Activated CD4-positive, alpha-beta T cell treated with anti-CD3 and anti-CD28 coated beads, Interleukin-2, amount 50 U/mL, for 1 hour (primary cell): ENCODE results near the gene EPHB4.

ENCODE experiments used
- DNase-seq: peaks from one replicate; pipeline ENCODE4 v3.0.0-alpha.2; 2020

EPHB4 gene

DNA sequence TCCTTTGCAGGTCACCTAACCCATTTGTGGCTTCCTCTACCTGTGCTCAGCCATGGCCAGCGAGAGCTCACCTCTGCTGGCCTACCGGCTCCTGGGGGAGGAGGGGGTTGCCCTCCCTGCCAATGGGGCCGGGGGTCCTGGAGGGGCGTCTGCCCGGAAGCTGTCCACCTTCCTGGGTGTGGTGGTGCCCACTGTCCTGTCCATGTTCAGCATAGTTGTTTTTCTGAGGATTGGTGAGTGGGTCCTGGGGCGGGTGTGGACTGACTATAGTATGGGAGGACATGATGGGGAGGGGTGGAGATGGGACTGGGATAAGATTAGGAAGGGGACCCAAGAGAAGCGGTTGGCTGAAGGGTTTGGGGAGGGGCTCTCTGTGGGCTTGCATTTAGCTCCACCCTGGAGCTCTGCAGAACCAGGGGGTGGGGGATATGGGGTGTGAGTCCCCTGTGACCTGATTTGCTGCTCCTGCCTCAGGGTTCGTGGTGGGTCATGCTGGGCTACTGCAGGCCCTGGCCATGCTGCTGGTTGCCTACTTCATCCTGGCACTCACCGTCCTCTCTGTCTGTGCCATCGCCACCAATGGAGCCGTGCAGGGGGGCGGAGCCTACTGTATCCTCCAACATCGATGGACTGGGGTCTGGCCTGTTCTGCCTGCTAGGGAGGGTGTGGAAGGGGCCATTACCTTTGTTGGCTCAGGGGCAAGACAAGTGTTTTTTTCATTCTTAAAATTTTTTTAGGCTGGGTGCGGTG, 27.0 kb upstream of the EPHB4 start:
- no peak for DNase-seq

DNA sequence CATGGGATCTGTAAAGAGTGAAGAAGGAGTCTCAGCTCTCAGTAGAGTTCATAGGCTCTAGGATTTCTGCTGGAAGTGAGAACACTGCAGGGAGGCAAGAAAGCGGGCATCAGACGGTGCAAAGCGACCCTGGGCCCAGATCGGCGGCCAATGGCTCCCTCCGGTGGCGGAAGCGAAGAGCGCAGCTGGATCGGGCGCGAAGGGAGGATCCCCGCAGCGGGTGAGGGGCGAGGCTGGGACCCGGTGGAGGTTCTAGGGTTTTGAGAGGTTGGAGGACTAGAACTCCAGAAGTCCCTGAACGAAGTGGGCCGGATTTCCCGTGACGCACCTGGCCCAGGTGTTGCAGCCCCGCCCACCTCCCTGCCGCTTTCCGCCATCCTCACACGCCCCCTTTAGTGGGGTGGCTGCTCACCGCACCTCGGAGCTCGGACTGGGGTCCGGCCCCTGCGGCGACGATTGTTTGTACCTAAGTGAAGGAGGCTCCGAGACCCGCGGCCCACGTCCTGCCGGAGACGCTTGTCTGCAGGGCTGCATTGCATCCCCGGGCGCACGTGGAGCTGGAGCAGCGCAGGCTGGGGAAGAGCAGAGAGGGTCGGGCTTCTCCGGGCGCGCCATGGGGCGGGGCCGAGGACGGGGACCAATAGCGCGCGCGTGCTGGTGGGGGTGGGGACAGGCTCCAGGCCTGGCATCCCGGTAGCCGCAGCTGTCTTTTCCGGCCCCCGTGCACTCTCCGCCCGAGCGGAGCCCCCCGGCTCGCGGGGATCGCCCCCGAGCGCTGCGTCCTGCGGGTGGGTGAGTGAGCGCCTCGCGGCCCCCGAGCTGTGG, 24.9 kb upstream of the EPHB4 start, which contains the start of gene SLC12A9:
TSS of gene SLC12A9 (plus strand) at position 666 of the 825 bp plus-strand sequence. CDS start 1,485 bp downstream, outside the sequence.
- DNase-seq, result peak; percentile 82

DNA sequence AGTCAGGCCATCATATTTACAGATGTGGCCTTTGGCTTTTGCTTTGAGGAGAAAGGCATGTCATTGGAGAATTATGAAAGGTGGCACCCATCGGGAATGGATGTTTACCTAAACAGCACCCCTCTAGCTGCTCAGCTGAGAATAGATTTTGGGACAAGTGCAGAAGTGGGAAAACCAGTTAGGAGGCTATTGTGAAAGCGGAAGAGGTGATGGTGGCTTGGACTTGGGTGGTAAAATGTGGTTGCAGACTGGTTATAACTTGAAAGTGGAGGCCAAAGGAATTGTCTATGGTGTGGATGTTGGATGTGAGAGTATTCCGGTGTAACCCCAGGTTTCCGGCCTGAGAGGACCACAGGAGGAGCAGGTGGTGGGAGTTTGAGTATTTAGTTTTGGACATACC, 20.0 kb upstream of the EPHB4 start:
- no peak for DNase-seq

- no peak for DNase-seq
Observed at GRCh38 chr7:100840470-100841100, 13.3 kb upstream of the EPHB4 start.

- no peak for DNase-seq
Observed at GRCh38 chr7:100839361-100839760, 12.0 kb upstream of the EPHB4 start.

DNA sequence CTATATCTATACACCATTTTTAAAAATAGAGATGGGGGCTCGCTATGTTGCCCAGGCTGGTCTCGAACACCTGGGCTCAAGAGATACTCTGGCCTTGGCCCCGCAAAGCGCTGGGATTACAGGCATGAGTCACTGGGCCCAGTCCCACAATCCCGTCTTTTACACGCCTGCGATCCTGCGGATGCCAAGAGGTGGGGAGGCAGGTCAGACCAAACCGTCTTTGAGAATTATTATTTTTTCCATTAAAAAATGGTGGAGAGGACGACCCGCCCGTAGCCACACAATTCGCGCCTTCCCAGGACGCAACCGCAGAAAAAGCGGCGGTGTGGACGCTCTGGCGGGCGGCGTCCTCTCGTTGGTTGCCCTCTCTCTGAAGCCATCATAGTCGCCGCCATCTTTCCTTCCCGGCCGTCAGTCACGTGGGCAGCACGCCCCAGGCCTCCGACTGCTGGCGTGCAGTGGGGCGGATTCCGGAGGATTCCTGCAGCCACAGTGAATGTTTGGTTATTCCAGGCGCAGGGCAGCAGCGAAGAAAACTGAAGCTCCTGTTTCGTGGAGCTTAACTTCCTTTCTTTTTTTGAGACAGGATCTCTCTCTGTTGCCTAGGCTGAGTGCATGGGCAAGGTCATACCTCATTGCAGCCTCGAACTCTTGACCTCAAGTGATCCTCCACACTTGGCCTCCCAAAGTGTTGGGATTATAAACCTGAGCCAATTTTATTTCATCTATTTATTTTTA, 9.9 kb upstream of the EPHB4 start:
- DNase-seq, result peak; percentile 73

GRCh38 chr7:100836812-100837098, 9.4 kb upstream of the EPHB4 start:
- no peak for DNase-seq

DNA sequence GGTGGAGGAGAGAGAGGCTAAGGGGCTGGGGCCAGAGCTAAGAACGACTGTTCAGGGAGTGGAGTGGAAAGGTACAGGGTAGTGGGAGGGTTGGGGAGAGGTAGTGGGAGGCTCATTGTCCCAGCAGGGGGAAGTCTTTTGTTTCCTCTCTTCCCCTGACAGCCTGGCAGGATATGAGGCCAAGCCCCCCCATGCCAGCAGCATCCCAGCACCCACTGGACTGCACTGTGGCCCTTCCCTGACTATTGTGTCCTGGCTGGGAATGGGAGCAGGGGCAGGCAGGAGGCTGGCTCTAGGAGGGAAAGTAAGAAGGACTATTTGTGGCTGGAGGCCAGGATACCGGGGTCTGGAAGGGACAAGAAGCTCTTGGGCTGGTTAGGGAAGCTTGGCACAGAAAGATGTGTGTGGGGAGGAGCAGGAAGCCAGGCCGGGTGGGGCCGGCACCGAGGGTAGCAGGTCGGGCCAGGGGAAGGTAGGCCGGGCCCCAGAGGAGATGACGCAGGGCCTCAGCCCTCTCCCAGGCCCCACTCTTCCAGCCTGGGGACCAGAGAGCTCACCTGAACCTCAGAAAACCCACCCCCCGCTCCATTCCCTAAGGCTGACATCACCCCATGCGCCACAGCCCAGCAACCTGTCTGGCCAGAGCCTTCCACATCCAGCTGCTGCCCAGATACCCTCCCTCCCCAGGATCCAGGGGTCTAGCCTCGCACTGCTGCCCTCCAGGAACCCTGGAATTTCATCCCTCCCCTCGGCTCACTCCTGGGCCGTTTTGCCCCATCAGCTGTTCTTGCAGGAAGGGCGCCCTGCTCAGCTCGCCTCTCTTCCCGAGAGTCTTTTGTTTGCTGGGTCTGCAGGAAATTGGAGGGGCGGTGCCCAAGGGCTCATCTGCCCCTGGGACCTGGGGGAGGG, 8.8 kb upstream of the EPHB4 start:
- no peak for DNase-seq

- DNase-seq, result no peak
Observed at GRCh38 chr7:100832281-100832633, 4.9 kb upstream of the EPHB4 start.

- DNase-seq, result no peak
Observed at GRCh38 chr7:100830396-100830795, 3.1 kb upstream of the EPHB4 start.

DNA sequence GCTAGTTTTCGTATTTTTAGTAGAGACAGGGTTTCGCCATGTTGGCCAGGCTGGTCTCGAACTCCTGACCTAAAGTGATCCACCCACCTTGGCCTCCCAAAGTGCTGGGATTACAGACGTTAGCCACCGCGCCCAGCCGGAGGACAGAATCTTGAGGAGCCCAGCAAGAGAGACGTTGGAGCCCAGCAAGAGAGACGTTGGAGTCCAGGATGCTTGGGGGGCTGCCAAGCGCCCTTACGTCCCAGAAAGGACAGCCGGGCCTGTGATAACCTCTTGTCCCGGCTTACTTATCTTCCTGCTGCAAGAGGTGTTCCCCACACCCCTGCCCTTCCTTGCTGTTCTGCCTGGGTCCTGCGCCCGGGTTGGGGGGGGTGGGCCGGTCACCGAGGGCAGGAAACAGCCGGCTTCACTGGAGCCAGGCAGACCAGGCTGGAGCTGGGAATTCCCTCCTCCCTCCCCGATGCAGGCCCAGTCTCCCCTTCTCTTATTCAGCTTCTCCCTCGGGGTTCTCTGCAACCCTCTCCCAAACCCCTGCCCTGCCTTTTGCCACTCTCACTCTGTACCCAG, 1.9 kb upstream of the EPHB4 start:
- no peak for DNase-seq

- no peak for DNase-seq
Observed at GRCh38 chr7:100826514-100827329, 601 bp downstream of the EPHB4 start.

DNA sequence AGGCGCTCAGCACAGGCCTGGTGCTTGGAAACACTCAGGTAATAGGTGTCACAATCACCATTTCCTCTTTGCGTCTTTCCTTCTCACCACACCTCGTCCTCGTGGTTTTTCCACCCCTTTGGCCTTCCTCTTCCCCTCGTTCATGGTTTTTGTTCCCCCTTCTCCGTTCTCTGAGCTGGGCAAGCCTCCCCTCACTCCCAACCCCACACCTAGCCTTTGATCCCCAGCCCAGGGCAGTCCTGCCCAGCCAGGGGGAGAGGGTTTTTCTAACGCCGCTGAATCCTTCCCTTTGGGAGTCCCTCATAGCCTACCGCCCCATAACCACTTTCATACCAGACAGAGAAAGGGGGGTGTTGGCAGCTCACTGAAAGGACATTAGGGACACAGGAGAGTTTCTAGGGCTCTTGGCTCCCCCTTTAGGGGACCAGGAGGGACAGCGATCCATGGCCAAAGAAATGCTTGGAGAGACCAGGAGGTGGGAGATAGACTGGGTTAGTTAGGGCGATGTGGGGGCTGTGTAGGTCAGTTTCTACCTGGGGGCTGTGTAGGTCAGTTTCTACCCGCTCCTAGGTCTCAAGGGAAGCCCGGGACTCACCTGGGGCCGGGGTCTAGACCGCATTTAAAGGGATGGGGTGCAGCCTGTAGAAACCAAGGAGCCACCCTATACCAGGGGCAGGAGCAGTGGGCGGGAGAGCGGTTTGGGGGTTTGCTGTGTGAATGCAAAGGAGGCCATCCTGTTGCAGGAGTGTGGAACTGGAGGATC, 1.4 kb downstream of the EPHB4 start:
- no peak for DNase-seq

- DNase-seq, result no peak
Observed at GRCh38 chr7:100825215-100825671, 2.1 kb downstream of the EPHB4 start.

GRCh38 chr7:100824499-100825214, 2.7 kb downstream of the EPHB4 start:
- no peak for DNase-seq

GRCh38 chr7:100823534-100823933, 3.8 kb downstream of the EPHB4 start:
- DNase-seq, result no peak

- no peak for DNase-seq
Observed at GRCh38 chr7:100823140-100823525, 4.2 kb downstream of the EPHB4 start.

- DNase-seq, result no peak
Observed at GRCh38 chr7:100822236-100823139, 4.8 kb downstream of the EPHB4 start.
